GM18858 (cell line): ENCODE measurements around the gene DERA.
"Not testable (repeated sequence)": the region's sequence is repeated elsewhere in the genome, so short reads cannot be mapped to it uniquely, and the experiment has no call there.

Experiments used
- ATAC-seq: cut with Tn5 transposase; IDR thresholded peaks from one replicate; pipeline ENCODE4 v1.9.1; 2021; ENCODE audit not compliant: unreplicated experiment

Gene DERA

GRCh38 chr12:16002880-16003279 lies 91.7 kb downstream of the DERA start:
- ATAC-seq: no peak

GRCh38 chr12:16003460-16003859 lies 92.3 kb downstream of the DERA start:
- no peak for ATAC-seq

GRCh38 chr12:16006752-16007151 lies 95.6 kb downstream of the DERA start:
- ATAC-seq: no peak

GRCh38 chr12:16008421-16008824 lies 97.3 kb downstream of the DERA start:
- no peak for ATAC-seq

GRCh38 chr12:16012117-16012516 lies 101.0 kb downstream of the DERA start:
- ATAC-seq: no peak

GRCh38 chr12:16013722-16014121 lies 102.6 kb downstream of the DERA start:
- ATAC-seq: not testable (repeated sequence)

- not testable (repeated sequence) for ATAC-seq
Measured at GRCh38 chr12:16014394-16014793, 103.3 kb downstream of the DERA start.

GRCh38 chr12:16016748-16017147 lies 105.6 kb downstream of the DERA start:
- ATAC-seq: no peak

GRCh38 chr12:16018306-16018705 lies 107.2 kb downstream of the DERA start:
- ATAC-seq: no peak

- no peak for ATAC-seq
Measured at GRCh38 chr12:16019136-16019535, 108.0 kb downstream of the DERA start.

GRCh38 chr12:16020031-16020430 lies 108.9 kb downstream of the DERA start:
- no peak for ATAC-seq

GRCh38 chr12:16021026-16021425 lies 109.9 kb downstream of the DERA start:
- no peak for ATAC-seq

GRCh38 chr12:16021676-16022075 lies 110.5 kb downstream of the DERA start:
- ATAC-seq: no peak

GRCh38 chr12:16027002-16027401 lies 115.9 kb downstream of the DERA start:
- ATAC-seq: no peak

GRCh38 chr12:16030744-16031143 lies 119.6 kb downstream of the DERA start:
- no peak for ATAC-seq

GRCh38 chr12:16034136-16034817 lies 123.1 kb downstream of the DERA start:
- no peak for ATAC-seq

- no peak for ATAC-seq
Measured at GRCh38 chr12:16036073-16036472, 124.9 kb downstream of the DERA start.

- ATAC-seq: no peak
Measured at GRCh38 chr12:16037533-16037932, 126.4 kb downstream of the DERA start.

GRCh38 chr12:16043480-16043879 lies 132.3 kb downstream of the DERA start:
- ATAC-seq: no peak

- no peak for ATAC-seq
Measured at GRCh38 chr12:16046266-16046665, 135.1 kb downstream of the DERA start.

GRCh38 chr12:16048511-16048910 lies 137.4 kb downstream of the DERA start:
- ATAC-seq: no peak

- ATAC-seq: no peak
Measured at GRCh38 chr12:16056910-16057309, 145.8 kb downstream of the DERA start.

- not testable (repeated sequence) for ATAC-seq
Measured at GRCh38 chr12:16057351-16057751, 146.2 kb downstream of the DERA start.
